Skeletal muscle satellite cell (primary cell): ENCODE results near the gene SLC40A1.

Experiments used
- H3K27me3 ChIP-seq: 2 replicates; pipeline ENCODE4 v1.7.0; 2013; ENCODE audit warnings: low read length; ENCODE audit not compliant: control insufficient read depth, insufficient read depth
- H3K36me3 ChIP-seq: 2 replicates; pipeline ENCODE4 v1.7.0; 2013; ENCODE audit warnings: mild to moderate bottlenecking, control low read depth, low read length; ENCODE audit not compliant: insufficient read depth
- H3K4me1 ChIP-seq: 2 replicates; pipeline ENCODE4 v1.7.0; 2013; ENCODE audit warnings: low read length; ENCODE audit not compliant: control insufficient read depth, insufficient read depth
- H3K4me2 ChIP-seq: 2 replicates; pipeline ENCODE4 v1.7.0; 2013; ENCODE audit warnings: mild to moderate bottlenecking, low read length
- H3K4me3 ChIP-seq: 2 replicates; pipeline ENCODE4 v1.7.0; 2013; ENCODE audit warnings: low read length
- H3K9ac ChIP-seq: 2 replicates; pipeline ENCODE4 v1.7.0; 2013; ENCODE audit warnings: mild to moderate bottlenecking, low read depth, low read length, moderate library complexity
- H3K9me3 ChIP-seq: replicated peaks from 2 replicates; pipeline ENCODE4 v1.7.0; 2013; ENCODE audit warnings: mild to moderate bottlenecking, control low read depth, low read length

SLC40A1 gene

GRCh38 chr2:189594305-189594704, 13.7 kb upstream of the SLC40A1 start:
- H3K36me3 ChIP-seq: no peaks in the 10 kb centered on the region
- no peak overlapping the region for H3K4me2 ChIP-seq
- H3K4me1 ChIP-seq: no peaks in the 10 kb centered on the region
- H3K27me3 ChIP-seq: no peaks in the 10 kb centered on the region
- no peak overlapping the region for H3K4me3 ChIP-seq
- H3K9me3 ChIP-seq: no peaks in the 10 kb centered on the region
- no peak overlapping the region for H3K9ac ChIP-seq

GRCh38 chr2:189593115-189593514, 12.5 kb upstream of the SLC40A1 start:
- no peak overlapping the region for H3K4me3 ChIP-seq
- H3K4me1 ChIP-seq: no peaks in the 10 kb centered on the region
- H3K36me3 ChIP-seq: no peaks in the 10 kb centered on the region
- no peak overlapping the region for H3K9ac ChIP-seq
- H3K27me3 ChIP-seq: no peaks in the 10 kb centered on the region
- no peak overlapping the region for H3K4me2 ChIP-seq
- H3K9me3 ChIP-seq: no peaks in the 10 kb centered on the region

GRCh38 chr2:189592353-189592984, 11.9 kb upstream of the SLC40A1 start:
- Histone ChIP-seq H3K27me3 (no peaks in the 10 kb centered on the region), H3K4me2 (no peak overlapping the region), H3K4me3 (no peak overlapping the region), H3K36me3 (no peaks in the 10 kb centered on the region), H3K9me3 (no peaks in the 10 kb centered on the region), H3K9ac (no peak overlapping the region), H3K4me1 (no peaks in the 10 kb centered on the region)

GRCh38 chr2:189587780-189588179, 7.2 kb upstream of the SLC40A1 start:
- Histone ChIP-seq H3K4me2 (no peak overlapping the region), H3K9ac (no peak overlapping the region), H3K4me1 (no peaks in the 10 kb centered on the region), H3K9me3 (no peaks in the 10 kb centered on the region), H3K27me3 (no peaks in the 10 kb centered on the region), H3K4me3 (no peak overlapping the region), H3K36me3 (no peaks in the 10 kb centered on the region)

- Histone ChIP-seq H3K27me3 (peaks cover 10% of the 10 kb centered on the region), H3K4me2 (no peak overlapping the region), H3K9me3 (no peaks in the 10 kb centered on the region), H3K4me1 (peaks cover 7% of the 10 kb centered on the region), H3K9ac (no peak overlapping the region), H3K36me3 (no peaks in the 10 kb centered on the region), H3K4me3 (no peak overlapping the region)
These were observed 4.7 kb upstream of the SLC40A1 start for GRCh38 chr2:189585226-189585756.

- Histone ChIP-seq H3K4me3 (no peak overlapping the region), H3K4me1 (peaks cover 11% of the 10 kb centered on the region), H3K4me2 (no peak overlapping the region)
These were observed 4.1 kb upstream of the SLC40A1 start for GRCh38 chr2:189584686-189585085.

GRCh38 chr2:189583227-189584198, 2.9 kb upstream of the SLC40A1 start:
- H3K27me3 ChIP-seq: peaks cover 10% of the 10 kb centered on the region
- no peaks in the 10 kb centered on the region for H3K9me3 ChIP-seq
- H3K4me3 ChIP-seq: no peak overlapping the region
- no peak overlapping the region for H3K4me2 ChIP-seq
- H3K9ac ChIP-seq: no peak overlapping the region
- no peaks in the 10 kb centered on the region for H3K36me3 ChIP-seq
- peaks cover 11% of the 10 kb centered on the region for H3K4me1 ChIP-seq

More at GRCh38 chr2:189584686-189585085, 4.1 kb upstream of the SLC40A1 start:
- H3K9ac ChIP-seq: no peak overlapping the region
- no peaks in the 10 kb centered on the region for H3K36me3 ChIP-seq
- H3K9me3 ChIP-seq: no peaks in the 10 kb centered on the region
- H3K27me3 ChIP-seq: peaks cover 10% of the 10 kb centered on the region

- Histone ChIP-seq H3K9ac (no peak overlapping the region), H3K9me3 (no peaks in the 10 kb centered on the region), H3K36me3 (no peaks in the 10 kb centered on the region), H3K4me3 (no peak overlapping the region), H3K27me3 (peaks cover 10% of the 10 kb centered on the region), H3K4me1 (peaks cover 11% of the 10 kb centered on the region), H3K4me2 (no peak overlapping the region)
These were observed 2.2 kb upstream of the SLC40A1 start for GRCh38 chr2:189582809-189583192.

GRCh38 chr2:189582140-189582808, 1.7 kb upstream of the SLC40A1 start:
- no peak overlapping the region for H3K4me2 ChIP-seq
- H3K4me3 ChIP-seq: no peak overlapping the region
- no peaks in the 10 kb centered on the region for H3K36me3 ChIP-seq

GRCh38 chr2:189581354-189582139, 961 bp upstream of the SLC40A1 start:
- H3K36me3 ChIP-seq: no peaks in the 10 kb centered on the region
- no peaks in the 10 kb centered on the region for H3K9me3 ChIP-seq
- peaks cover 11% of the 10 kb centered on the region for H3K4me1 ChIP-seq
- peak overlapping the region; percentile 71 for H3K9ac ChIP-seq
- H3K4me2 ChIP-seq: peak overlapping the region; percentile 85
- H3K4me3 ChIP-seq: peak overlapping the region; percentile 79
- peaks cover 10% of the 10 kb centered on the region for H3K27me3 ChIP-seq

More at GRCh38 chr2:189582140-189582808, 1.7 kb upstream of the SLC40A1 start:
- H3K9me3 ChIP-seq: no peaks in the 10 kb centered on the region
- H3K9ac ChIP-seq: no peak overlapping the region
- H3K4me1 ChIP-seq: peaks cover 11% of the 10 kb centered on the region
- peaks cover 10% of the 10 kb centered on the region for H3K27me3 ChIP-seq
